ENCODE data around the gene PARS2.
"Not testable (repeated sequence)": the region's sequence is repeated elsewhere in the genome, so short reads cannot be mapped to it uniquely, and the experiment has no call there.

The PARS2 gene

DNA sequence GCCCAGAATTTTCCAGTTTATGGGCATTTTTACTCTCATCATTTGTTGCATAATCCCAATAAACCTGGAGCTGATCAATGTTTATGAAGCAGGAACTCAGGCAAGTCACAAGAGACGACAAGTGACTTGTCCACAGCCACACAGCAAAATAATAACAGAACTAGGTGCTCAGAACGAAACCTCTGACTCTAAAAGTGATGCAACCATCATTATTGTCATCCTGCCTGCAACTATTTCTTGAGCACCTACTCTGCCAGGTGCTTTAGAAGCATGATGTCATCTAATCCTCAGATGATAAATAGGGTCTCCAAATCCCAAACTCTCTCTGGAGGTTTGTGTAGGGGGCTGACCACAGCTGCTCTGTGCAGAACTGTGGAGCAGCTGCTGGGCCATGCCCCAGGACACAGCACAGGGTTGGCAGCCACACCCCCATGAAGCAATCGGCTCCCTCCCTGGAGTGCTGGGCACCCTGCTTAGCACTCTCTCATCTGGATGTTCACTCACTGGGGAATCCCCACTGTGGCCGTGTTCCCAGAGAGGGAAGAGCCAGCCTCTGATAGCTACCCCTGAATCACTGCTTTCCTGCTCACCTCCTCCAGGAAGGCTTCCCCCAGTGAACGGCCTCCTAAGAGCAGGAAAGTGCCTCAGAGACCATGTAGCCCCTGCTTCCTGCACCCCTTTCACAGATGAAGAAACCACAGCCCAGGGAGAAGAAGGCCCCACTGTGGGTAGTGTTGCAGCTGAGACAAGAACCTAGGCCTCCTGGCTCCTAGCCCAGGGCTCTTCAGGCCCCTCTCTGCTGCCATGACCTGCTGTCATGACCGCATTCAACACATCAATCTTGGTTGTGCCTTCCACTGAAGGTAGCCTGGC is 34.7 kb upstream of the PARS2 start:
- peak; percentile 73 for DNase-seq

DNA sequence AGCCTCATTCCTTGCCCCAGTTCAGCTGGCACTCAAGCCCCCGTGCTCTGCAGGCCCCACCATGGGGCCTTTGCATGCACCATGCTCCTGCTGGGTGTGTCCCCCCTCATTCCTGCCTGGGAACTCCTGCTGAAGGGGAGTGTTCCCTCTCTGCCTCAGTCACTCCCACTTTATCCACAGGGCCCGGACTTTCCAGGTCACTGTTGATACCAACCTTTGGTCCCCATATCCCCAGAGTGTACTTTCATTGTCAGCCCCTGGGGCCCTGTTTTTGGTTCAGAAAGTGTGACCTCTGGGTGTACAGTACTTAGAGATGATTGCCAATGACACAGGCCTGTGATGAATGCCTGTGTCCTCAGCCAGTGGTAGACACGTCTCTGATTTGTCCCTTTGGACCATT is 33.9 kb upstream of the PARS2 start:
- no peak for DNase-seq

DNA sequence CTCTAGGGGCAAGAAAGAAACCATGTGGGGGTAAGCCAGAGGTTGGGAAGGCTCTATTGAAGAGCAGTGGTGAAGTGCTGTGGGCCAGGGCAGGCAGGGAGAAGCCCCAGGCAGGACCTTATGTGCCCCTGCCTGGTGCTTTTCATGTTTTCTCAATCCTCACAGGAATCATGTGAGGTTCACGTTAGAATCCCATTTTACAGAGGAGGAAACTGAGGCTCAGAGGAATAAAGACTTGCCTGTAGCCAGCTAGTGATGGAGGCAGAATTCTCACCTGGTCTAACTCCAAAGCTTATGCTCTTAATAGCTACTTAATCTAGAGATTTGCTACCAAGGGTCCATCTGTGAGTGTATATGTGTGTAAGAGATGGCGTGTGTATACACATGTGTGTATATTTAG is 32.6 kb upstream of the PARS2 start:
- DNase-seq, result no peak

DNA sequence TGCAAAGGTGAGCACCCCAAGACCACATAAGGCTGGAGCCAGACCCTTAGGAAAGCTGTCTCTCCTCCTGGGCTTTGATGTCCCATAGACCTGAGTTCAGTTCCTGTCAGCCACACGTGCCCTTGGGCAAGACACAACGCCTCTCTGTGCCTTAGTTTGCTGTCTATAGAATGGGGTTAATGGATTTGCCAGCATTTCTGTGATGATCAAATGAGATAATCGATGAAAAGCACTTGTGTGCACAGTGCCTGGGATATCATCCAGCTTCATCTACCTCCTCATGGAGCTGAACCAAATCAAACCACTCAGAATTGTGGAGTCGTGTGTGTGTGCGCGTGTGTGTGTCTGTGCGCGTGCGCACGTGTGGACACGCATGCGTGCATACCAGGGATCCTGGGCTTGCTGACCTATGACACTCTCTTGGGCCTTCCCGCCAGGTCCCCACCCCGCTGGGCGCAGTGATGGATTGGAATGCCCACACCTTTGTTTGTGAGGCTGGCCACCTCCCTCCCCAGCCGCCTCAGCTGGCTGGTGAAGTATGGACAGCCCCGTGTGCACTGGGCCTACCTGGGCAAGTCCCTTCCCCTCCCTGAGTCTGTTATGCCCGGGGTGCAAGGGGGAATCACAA is 31.6 kb upstream of the PARS2 start:
- no peak for DNase-seq

DNA sequence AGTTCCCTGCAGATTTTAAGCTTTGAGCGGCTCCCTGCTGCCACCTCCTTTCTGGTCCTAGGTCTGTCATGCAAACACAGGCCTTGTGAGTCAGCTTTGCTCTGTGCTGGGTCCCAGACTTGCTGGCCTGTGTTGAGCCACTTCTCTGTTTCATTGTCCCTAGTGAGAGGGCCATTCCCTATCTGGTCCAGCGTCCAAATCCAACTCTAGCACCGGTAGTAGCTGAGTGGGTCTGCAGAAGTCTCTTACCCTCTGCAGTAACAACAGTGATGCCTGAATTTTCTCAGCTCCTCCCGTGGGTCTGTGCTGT is 31.0 kb upstream of the PARS2 start:
- no peak for DNase-seq

DNA sequence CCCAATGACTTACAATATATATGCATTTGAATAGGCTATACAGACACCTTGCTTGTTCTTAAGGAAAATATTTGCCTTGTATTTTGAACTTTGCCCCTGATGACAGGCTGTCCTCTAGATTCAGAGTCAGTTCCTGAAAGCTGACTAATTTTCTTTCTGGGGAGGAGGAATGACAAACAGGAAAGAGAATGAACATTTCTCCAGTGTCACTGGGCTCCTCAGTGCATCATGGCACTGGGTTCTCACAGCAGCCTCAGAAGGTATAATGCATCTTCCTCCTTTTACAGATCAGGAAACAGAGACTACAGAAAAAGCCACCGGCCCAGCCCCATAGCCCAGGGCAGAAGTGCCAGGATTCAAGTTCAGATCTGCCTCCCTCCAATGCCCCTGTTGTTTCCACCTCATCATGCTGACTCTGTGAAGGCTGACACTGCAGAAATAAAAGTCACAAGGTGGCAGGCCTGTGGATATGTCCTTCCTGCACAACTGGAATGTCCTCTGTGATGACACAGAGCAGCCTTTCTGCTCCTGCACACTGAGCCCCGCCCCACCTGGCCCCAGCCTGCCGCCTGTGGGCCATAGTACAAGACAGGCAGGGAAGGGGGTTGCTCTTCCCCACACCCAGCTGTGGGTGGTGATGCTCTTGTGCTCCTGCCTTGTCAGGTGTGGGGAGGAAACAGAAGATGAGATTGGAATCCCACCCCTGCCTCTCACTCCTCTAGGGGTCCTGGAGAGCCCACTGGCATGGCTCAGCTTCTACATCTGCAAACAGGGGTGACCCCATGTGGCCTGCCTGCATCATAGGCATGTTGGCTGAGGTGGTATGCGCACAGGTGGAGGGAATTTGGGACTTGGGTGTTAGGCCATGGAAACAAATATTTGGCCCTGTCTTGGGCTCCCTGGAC is 30.4 kb upstream of the PARS2 start:
- DNase-seq, result peak; percentile 46

DNA sequence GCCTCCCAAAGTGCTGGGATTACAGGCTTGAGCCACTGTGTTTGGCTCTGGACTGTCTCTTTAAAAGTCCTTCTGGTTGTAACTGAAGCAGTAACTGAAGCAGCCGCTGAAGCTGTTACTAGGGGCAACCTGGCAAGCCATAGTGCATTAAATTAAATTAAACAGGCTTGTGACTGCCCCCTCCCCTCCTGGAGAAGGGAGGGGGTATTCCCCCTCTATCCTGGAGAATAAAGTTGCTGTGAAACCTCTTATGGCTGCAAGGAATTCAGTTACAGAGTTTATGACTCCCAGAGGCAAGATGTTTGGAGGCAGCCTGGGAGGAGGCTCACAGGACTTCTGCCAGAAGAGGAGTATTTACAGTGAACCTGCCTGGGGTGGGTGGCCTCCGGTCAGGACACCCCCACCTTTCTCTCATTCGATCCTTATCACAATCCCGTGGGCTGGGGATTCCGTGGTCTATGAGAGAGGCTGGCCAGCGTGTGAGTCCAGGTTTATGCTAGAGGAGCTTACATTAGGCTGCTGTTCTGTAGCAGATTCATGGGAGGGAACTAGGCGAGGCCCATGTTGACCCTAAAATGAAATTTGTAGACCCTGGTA is 28.5 kb upstream of the PARS2 start:
- no peak for DNase-seq

DNA sequence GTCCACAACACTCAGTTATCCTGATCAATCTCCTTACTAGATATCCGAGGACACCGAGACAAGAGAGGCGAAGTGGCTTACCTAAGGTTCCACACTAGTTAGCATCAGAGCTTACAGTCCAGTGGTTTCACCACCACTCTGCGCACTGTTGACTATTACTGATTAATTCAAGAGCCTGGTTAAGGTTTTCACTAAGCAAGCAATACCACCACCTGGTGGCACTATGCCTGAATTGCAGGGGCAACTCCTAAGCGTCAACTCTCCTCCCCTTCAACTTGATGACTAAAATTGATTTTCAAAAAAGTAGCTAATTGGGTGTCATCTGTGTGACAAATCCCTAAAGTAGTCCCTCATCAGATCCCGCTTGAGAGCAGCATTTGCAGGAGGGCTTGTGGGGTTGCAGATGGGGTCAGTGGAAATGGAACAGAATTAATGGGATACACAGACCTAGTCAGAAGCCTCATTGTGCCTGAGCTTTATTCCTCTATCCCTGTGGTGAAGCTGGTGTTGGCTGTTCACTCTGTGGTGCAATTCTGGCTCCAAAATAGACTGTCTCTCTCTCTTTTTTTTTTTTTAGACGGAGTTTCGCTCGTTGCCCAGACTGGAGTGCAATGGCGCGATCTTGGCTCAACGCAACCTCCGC is 27.7 kb upstream of the PARS2 start:
- DNase-seq, result peak; percentile 74

DNA sequence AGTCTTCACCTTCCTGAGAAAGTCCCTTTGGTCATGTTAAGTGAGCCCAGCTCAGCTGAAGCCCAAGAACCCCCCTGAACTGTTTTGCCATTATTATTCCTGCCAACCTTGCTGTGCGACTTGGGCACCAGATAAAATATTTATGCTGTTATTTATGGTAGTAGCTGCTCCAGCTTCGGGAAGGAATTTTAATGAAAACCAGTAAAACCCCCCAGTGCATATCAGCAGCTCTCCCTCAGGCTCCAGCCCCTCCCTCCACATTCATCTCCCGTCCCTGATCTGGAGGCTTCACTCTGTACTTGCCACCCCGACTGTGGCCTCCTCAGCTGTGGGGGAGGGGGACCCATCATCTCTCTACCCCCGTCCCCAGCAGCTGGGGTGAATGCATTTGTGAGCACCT is 24.1 kb upstream of the PARS2 start:
- no peak for DNase-seq

DNA sequence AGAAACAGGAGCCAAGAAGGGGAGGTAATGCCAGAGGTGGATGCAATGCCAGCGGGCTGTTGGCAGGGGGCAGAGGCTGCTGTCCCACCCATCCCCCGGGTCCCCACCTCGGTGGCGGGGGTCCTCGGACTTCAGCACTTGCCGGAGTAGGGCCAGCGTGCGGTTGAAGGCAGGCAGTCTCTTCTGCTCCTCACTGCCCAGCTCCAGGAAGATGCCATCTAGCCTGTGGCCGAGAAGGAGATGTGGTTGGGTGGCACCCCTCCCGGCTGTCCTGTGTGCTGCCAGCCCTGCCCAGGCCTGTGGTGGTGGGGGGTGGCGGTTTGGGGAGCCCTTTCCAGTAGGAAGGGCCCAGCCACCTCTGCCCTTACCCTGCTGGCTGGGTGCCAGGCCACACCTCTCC is 23.3 kb upstream of the PARS2 start:
- no peak for DNase-seq

DNA sequence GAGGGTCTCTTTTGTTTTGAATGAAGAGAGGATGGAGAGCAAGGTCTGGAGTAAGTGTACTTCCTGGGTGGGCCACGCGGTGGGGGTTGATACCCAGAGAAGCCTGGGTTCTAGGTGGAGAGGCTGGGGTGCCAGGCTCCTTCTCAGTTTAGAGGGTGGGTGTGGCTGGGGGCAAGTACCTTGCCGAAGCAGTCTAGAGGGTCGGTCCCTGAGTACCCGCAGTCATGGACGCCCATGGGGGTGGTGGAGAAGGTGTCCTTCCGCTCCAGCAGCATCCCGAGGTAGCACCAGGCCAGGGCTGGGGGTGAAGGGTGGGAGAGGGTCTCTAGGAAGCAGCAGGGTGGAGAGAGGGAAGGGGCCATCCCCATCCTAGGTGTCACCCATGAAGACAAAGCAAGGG is 22.5 kb upstream of the PARS2 start:
- DNase-seq, result no peak

DNA sequence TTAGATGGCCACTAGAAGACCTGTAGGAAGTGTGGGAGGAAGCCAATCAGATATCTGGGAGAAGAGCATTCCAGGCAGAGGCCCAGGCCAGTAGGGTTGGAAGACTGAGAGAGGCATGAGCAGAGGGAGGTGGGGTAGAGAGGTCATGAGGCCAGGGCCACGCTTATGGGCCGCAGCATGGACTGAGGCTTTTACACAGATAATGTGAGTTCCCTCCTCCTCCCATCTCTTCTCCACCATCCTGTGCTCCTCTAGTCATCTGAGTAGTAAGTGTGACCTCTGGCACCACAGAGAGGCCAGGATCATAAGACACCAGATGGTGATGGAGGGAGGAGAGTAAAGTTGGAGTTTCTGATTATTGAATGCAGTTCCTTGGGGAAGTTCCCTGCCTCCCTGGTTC is 19.7 kb upstream of the PARS2 start:
- no peak for DNase-seq

DNA sequence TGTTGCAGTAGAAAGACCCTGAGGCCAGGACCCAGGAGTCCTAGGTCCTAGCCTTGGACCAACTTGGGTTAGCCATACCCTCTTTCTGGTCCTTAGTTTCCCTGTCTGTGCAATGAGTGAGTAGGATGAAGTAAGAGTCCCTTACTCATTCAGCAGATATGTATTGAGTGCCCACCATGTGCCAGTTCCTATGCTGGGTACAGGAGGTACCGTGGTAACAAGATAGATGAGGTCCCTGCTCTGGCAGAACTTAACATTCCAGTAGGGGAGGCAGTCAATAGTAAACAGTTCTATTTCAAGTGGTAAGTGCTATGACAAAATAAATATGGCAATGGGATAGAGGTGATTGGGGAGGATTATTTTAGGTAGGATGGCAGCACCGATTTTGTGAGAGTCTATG is 18.3 kb upstream of the PARS2 start:
- no peak for DNase-seq

DNA sequence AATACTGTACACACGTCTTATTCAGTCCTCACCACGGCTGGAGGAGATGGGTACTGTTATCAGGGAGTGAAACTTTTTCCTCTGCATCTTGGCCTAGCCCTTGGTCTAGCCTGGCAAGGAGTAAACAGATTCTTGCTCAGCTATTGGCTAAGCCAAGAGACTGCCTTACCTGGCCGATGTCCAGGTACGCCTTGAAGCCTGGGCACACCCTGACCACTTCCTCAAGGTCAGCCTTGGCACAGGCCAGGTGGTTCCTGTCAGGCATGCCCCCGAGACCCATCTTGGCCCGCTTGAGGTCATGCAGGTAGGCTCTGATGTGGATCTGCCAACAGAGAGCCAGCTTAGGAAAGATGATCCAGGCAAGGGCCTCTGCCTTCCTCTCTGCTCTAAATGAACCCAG is 17.8 kb upstream of the PARS2 start:
- no peak for DNase-seq

DNA sequence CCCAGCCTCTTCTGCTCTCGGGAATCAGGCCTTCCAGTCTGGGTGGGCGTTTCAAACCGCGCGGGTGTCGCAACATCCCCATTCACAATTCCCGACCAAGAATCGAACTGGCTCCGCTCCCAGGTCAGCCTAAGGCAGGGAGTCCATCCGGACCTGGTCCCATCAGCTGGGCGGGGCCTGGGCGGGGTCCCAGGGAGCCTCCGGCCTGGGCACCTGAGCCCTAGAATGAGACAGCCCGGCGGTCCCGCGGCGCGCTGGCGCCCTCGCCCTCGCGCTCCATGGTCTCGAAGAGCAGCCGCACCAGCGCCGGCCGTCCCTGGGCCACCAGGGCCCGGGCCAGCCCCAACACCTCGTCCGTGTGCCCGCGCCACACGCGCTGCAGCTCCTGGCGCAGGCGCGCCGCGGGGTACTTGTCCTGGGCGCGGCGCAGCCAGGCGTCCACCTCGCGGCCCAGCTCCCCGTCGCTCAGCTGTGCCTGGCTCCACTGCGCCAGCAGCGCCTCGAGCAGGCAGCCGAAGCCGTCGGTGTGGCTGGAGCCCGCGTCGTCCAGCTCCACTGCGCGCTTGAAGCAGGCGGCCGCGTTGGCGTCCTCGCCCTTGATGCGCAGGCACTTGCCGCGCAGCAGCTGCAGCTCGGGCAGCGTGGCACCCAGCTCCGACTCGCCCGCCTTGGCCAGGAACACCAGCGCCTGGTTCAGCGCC is 16.9 kb upstream of the PARS2 start:
- DNase-seq, result no peak

DNA sequence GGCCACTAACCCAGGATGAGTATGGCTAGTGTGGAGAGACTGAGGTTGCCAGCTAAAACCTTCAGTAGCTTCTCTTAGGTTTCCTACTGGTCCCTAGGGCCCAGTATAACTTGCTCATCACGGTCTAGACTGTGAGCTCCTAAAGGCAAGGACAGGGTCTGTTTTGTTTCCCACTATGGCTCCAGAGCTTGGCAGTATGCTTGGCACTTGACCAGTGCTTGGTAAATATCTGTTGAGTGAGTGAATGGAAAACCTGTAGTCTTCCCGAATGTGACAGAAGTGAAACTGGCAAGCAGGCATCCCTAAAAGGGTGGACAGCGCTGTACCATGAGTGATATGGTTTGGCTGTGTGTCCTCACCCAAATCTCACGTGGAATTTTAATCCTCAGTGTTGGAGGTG is 13.1 kb upstream of the PARS2 start:
- no peak for DNase-seq

DNA sequence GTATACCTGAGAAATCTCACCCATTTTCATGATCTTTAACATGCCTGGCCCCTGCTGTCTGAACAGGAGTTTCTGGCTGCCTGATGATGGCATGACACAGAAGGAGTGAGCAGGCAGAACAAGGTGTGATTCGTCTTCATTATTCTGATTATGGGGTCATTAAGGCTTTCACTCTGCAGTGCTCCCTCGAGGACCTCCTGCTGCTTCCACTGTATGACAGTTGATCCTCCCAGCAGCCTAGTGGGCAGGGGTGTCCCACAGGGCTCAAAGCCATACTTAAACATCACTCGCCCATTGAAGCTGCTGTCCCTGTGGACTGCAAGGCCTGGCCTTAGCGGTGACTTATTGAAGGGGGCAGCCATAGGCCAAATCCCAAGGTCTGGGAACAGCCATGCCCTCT is 12.7 kb upstream of the PARS2 start:
- DNase-seq, result no peak

DNA sequence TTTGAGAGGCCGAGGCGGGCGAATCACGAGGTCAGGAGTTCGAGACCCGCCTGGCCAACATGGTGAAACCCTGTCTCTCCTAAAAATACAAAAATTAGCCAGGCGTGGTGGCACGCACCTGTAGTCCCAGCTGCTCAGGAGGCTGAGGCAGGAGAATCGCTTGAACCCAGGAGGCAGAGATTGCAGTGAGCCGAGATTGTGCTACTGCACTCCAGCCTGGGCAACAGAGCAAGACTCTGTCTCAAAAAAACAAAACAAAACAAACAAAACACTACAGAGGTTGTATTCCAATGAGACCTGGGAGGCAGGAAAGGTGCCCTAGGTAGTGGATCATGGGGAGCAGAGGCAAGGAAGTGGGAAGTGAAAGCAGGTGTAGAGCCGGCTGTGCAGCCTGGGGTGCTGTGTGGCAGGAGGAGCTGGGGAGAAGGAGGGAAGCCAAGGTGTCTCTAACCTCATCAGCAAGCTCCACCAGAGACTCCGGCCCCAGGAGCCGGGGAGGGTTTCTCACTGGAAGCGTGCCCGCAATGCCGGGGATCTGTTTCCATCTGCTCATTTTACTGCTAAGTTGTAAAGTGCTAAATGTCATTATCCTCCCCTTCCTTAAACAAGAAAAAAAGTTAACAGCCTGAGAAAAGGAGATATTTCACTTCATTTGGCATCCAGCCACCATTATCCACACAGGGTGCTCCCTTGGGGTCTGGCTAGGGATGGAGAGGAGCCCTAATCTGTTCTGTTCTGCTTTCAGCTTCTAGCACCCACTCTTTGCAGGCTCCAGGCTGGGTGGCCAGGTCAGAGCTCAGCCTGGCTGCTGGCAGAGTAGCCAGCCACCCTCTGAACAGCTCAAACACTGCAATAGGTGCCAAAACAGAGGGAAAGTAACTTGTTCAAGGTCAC is 11.8 kb upstream of the PARS2 start:
- not testable (repeated sequence) for DNase-seq

DNA sequence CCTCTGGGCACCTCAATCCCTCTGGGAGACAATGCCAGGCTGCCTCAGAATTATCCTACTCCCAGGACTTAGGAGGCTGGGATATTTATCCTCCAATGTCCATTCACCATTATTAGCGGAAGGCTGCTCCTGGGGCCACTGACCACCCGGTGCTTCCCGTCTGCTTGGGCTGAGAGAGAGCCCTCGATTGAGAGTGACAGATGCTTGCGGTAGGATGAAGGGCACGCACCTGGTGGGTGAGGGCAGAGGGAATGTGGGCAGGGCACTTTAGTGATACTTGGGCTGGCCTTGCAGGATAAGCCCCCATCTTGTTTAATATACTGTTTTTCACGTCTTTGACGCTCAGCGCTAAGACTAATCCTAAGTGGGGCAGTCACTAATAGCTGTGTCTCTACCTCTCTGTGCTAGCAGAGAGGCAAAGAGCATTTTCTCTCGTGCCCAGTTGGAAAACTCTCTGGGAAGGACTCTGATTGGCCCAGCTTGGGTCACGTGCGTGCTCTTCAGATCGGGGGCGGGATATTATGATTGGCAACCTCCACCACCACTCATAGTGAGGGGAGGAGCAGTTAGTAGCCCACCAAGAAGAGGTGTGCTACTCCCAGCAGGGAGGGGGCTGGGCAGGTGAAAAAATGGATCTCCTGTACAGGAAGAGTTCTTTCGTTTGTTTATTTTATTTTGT is 10.6 kb upstream of the PARS2 start:
- DNase-seq, result no peak

DNA sequence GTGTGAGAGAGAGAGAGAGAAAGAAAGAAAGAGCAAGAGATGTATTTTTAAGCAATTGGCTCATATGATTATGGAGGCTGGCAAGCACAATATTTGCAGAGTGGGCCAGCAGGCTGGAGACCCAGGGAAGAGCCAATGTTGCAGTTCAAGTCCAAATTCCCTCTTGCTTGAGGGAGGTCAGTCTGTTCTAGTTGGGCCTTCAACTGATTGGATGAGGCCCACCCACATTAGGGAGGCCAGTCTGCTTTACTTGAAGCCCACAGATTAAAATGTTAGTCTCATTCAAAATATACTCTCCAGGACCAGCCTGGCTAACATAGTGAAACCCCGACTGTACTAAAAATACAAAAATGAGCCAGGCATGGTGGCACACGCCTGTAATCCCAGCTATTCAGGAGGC is 8.6 kb upstream of the PARS2 start:
- DNase-seq, result no peak

DNA sequence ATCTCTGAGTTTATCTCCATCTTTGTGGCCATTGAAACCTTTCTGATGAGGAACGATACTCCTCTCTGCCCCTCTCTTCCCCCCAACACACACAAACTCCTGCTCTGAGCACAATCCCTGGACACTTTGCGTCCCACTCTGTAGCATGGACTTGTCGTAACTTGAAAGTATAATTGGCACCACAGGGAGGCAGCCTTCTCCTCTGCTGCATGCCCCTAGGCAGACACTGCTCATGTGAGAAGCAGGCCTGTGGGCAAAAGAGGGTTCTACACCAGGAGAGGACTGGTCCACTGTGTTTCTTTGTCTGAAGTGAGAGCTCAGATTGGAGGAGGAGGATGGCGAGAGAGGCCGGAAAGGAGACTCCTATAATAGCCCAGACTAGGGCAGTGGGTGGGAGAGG is 3.8 kb upstream of the PARS2 start:
- no peak for DNase-seq
